Kidney (tissue), 14 donors: Measurements from ENCODE around the gene MYOCOS. TPM values are rescaled to one million over a fixed set of nuclear protein-coding genes. Genes with fewer than 3 reads are reported as not detected.

Experiments used
- DNase-seq, 5 donors: peaks; one replicate each; pipeline ENCODE4 v3.0.0-alpha.2; 2013 to 2020
- FAIRE-seq: peaks from 2 replicates; lab custom pipeline; 2012; peaks lifted over from hg19 to GRCh38; lab: Jason Lieb, UNC
- H3K27ac ChIP-seq, 2 donors: one replicate each; pipeline ENCODE4 v1.7.0; 2013; ENCODE audit warnings: low read depth in 2 of 2, low read length in 2 of 2, inconsistent platforms in 1 of 2
- H3K27me3 ChIP-seq: one replicate; pipeline ENCODE4 v1.7.1; 2013; ENCODE audit warnings: low read length, inconsistent platforms; ENCODE audit not compliant: control insufficient read depth, insufficient read depth
- H3K36me3 ChIP-seq, 3 donors: one replicate each; pipeline versions ENCODE4 v1.7.0 to v1.7.1; 2013; ENCODE audit warnings: low read length in 3 of 3, control low read depth in 1 of 3, inconsistent platforms in 1 of 3; ENCODE audit not compliant: insufficient read depth in 3 of 3, control insufficient read depth in 2 of 3
- H3K4me1 ChIP-seq, 3 donors: one replicate each; pipeline versions ENCODE4 v1.7.0 to v1.7.1; 2013; ENCODE audit warnings: low read length in 3 of 3, inconsistent platforms in 1 of 3, low read depth in 1 of 3; ENCODE audit not compliant: control insufficient read depth in 2 of 3, insufficient read depth in 2 of 3
- H3K4me3 ChIP-seq, 3 donors: one replicate each; pipeline versions ENCODE4 v1.7.0 to v1.8.1; 2013; ENCODE audit warnings: low read length in 3 of 3, control low read depth in 1 of 3, inconsistent platforms in 1 of 3
- H3K9ac ChIP-seq, 3 donors: one replicate each; pipeline versions ENCODE4 v1.7.0 to v1.7.1; 2013; ENCODE audit warnings: low read length in 3 of 3, control low read depth in 1 of 3, inconsistent platforms in 1 of 3
- H3K9me3 ChIP-seq, 3 donors: one replicate each; pipeline versions ENCODE4 v1.7.0 to v1.7.1; 2013; ENCODE audit warnings: low read length in 3 of 3, control low read depth in 1 of 3, inconsistent platforms in 1 of 3; ENCODE audit not compliant: control insufficient read depth in 2 of 3, insufficient read depth in 1 of 3
- intact Hi-C: fragments of 100-400 bp; cut with DNase I; formaldehyde crosslinking; loops from one replicate; pipeline ENCODE4 v1.11.1; 2022
- polyA plus RNA-seq: library from polyadenylated mRNA; stranded (reverse); fragments of 350-450 nt; fragmentation: Illumina TruSeq; extraction: RNeasy Lipid Tissue Mini Kit (QIAGEN cat#74804); gene quantifications from one replicate; pipeline ENCODE4 v1.2.3, GENCODE V29; 2014; ENCODE audit warnings: low read depth, low replicate concordance; ENCODE audit not compliant: insufficient read depth
- total RNA-seq: library from RNA; stranded (reverse); fragmentation: NEBNext Ultra II Directional; extraction: Animal tissue kit (Norgen Biotek cat#: 25700); gene quantifications from one replicate; pipeline ENCODE4 v1.2.1, GENCODE V29; 2021
- TF ChIP-seq, protein P1 (sequence below): IDR thresholded peaks from 3 replicates; pipeline ENCODE4 v1.5.1; 2012; ENCODE audit warnings: mild to moderate bottlenecking, moderate library complexity, borderline replicate concordance; ENCODE audit not compliant: insufficient read depth; ENCODE audit errors: extremely low read depth
- donor health status: control.
- donor health status: control.
- donor health status: control.
- donor health status: control.
- donor health status: control.
- donor health status: DM: yes; HTN: yes; CAD: no.
- donor health status: Normal renal cell carcinoma (clear cell type).

MYOCOS gene
- total and polyA plus RNA-seq, 2 donors from 2014 or later: 0.54 TPM

- H3K27ac ChIP-seq: no peak overlapping the region
- FAIRE-seq (no peak), DNase-seq (no peak)
- no peaks in the 10 kb centered on the region for H3K27me3 ChIP-seq
- no peak overlapping the region for H3K9ac ChIP-seq
- peaks cover 0 to 8% (median 0%) of the 10 kb centered on the region in 3 donors for H3K4me1 ChIP-seq
- no peaks in the 10 kb centered on the region for H3K36me3 ChIP-seq
- H3K4me3 ChIP-seq: no peak overlapping the region
- intact Hi-C loops: loop anchor here (10.0 kb wide), 1 partner anchor 339 kb away; no protein-coding TSS in a partner anchor
- H3K9me3 ChIP-seq: no peaks in the 10 kb centered on the region
- TF ChIP-seq, protein P1, sequence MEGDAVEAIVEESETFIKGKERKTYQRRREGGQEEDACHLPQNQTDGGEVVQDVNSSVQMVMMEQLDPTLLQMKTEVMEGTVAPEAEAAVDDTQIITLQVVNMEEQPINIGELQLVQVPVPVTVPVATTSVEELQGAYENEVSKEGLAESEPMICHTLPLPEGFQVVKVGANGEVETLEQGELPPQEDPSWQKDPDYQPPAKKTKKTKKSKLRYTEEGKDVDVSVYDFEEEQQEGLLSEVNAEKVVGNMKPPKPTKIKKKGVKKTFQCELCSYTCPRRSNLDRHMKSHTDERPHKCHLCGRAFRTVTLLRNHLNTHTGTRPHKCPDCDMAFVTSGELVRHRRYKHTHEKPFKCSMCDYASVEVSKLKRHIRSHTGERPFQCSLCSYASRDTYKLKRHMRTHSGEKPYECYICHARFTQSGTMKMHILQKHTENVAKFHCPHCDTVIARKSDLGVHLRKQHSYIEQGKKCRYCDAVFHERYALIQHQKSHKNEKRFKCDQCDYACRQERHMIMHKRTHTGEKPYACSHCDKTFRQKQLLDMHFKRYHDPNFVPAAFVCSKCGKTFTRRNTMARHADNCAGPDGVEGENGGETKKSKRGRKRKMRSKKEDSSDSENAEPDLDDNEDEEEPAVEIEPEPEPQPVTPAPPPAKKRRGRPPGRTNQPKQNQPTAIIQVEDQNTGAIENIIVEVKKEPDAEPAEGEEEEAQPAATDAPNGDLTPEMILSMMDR: no peak
These were observed 24.2 kb downstream of the MYOCOS start for GRCh38 chr1:171646249-171646560.

DNA sequence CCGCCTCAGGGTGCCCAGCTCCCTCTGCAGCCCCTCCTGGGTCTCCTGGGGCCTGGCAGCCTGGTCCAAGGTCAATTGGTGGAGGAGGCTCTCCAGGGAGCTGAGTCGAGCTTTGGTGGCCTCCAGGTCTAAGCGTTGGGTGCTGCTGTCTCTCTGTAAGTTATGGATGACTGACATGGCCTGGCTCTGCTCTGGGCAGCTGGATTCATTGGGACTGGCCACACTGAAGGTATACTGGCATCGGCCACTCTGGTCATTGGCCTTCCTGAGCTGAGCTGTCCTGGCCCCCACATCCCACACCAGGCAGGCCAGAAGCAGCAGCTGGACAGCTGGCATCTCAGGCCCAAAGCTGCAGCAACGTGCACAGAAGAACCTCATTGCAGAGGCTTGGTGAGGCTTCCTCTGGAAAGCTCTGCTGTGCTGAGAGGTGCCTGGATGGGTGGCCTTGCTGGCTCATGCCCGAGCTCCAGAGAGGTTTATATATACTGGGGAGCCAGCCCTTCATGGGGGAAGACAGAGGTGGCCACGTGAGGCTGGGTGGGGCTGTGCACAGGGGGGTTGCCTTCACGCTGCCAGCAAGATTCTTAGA lies 30.3 kb downstream of the MYOCOS start, which contains the start of gene MYOC:
TSS of gene MYOC (minus strand) at position 455 of the 589 bp plus-strand sequence. CDS start at position 378, 77 bp downstream.
- Histone ChIP-seq H3K4me1 (peaks cover 0 to 18% (median 8%) of the 10 kb centered on the region in 3 donors), H3K27me3 (no peaks in the 10 kb centered on the region), H3K9ac (no peak within 1 kb of the TSS), H3K9me3 (no peaks in the 10 kb centered on the region), H3K27ac (no peak within 1 kb of the TSS), H3K4me3 (no peak within 1 kb of the TSS), H3K36me3 (no peaks in the 10 kb centered on the region)
- no peak for DNase-seq
- intact Hi-C loops: no loop called here
- FAIRE-seq: no peak
- TF ChIP-seq, protein P1: no peak

DNA sequence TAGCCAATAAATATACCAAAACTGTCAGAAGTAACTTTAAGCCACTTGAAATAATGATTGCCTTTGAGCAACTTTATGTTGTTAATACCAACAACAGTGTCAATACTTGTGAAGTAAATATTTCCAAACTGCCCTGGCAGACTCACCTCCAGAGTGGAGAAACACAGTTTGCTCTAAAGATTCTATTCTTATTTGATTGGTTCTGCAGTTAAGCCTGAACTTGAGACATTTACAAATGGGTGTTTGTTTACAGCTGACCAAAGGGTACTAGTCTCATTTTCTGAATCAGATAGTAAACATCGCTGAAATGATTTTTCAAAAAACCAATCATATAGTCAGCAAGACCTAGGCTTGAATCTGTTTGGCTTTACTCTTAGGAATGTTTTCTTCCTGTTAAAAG lies 31.8 kb downstream of the MYOCOS start:
- peak overlapping the region in 1 of 3 donors; percentile 1 for H3K4me3 ChIP-seq
- no peaks in the 10 kb centered on the region for H3K9me3 ChIP-seq
- peaks cover 0 to 18% (median 8%) of the 10 kb centered on the region in 3 donors for H3K4me1 ChIP-seq
- peak overlapping the region; percentile 30 to 85 for H3K27ac ChIP-seq
- TF ChIP-seq, protein P1: no peak
- H3K9ac ChIP-seq: peak overlapping the region in 1 of 3 donors; percentile 17
- intact Hi-C loops: no loop called here
- H3K27me3 ChIP-seq: no peaks in the 10 kb centered on the region
- DNase-seq (no peak), FAIRE-seq (no peak)
- H3K36me3 ChIP-seq: no peaks in the 10 kb centered on the region
